ENCODE results near the gene ADAM19.

DNA sequence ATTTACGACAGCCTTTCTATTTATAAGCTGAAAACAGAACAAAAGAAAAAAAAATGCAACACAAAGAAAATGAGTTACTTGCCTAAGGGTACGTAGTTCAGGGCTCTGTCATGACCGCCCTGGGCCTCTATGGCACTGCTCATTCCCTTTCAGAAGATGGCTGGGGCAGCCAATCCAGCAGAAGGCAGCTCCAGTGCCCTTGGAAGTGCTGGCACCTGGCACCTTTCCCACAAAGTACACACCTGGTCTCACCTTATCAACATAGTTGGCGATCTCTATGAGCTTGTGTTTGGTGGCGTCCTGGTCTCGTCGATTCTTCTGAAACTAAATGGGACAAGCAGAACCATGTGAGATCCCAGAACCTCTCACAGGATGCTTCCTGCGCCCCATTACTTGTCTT is 62.4 kb downstream of the ADAM19 start:
- TF ChIP-seq POLR2AphosphoS5 (IDR thresholded peaks at IDR 0.05; ENCODE audit: borderline replicate concordance, low read depth, low read length) = no peak
- TF ChIP-seq EZH2 (IDR thresholded peaks at IDR 0.05) = no peak
